HG02571 (cell line): ENCODE data around the gene PTGIR.

Experiments
- ATAC-seq: cut with Tn5 transposase; IDR thresholded peaks from one replicate; pipeline ENCODE4 v1.9.1; 2021; ENCODE audit warnings: mild to moderate bottlenecking, moderate library complexity; ENCODE audit not compliant: unreplicated experiment

Gene PTGIR

GRCh38 chr19:46601318-46602224, 23.3 kb downstream of the PTGIR start, which contains the start of gene CALM3:
CALM3 (plus strand) TSS chr19:46601330; CDS start chr19:46601435, 105 bp downstream.
- ATAC-seq, result no peak

- peak; percentile 77 for ATAC-seq
These were observed 24.2 kb downstream of the PTGIR start for GRCh38 chr19:46600384-46601317.

DNA sequence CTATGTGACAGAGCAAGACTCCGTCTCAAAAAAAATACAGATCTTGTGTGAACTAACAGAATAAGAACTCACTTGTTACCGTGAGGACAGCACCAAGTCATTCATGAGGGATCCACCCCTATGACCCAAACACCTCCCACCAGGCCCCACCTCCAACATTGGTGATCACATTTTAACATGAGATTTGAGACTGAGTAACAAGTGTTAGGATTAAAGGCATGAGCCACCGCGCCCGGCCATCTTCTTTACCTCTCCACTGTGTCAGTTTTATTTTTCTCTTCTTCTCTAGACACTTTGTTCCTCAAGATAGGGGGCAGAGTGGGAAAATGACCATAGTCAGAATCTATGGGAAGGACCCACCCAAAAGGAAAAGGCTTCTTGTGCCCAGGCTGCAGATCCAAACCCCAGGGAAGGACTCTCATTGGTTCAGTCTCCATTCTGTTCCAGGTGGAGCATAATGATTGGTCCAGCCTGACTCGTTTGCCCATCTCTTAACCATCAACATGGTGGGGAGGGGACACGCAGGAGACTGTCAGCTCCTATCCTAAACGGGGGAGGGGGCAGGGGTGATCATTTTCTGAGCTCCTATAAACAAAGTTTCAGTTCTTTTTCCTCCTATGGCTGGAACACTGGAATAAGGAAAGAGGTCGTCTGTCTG, 25.0 kb downstream of the PTGIR start:
- no peak for ATAC-seq

- no peak for ATAC-seq
These were observed 26.4 kb downstream of the PTGIR start for GRCh38 chr19:46598372-46598917.

GRCh38 chr19:46596008-46596407, 28.9 kb downstream of the PTGIR start:
- no peak for ATAC-seq

GRCh38 chr19:46591870-46592269, 33.0 kb downstream of the PTGIR start:
- no peak for ATAC-seq

- no peak for ATAC-seq
These were observed 33.6 kb downstream of the PTGIR start for GRCh38 chr19:46591254-46591653.

GRCh38 chr19:46587861-46588260, 37.0 kb downstream of the PTGIR start:
- no peak for ATAC-seq

- ATAC-seq, result no peak
These were observed 38.6 kb downstream of the PTGIR start for GRCh38 chr19:46586294-46586693.

DNA sequence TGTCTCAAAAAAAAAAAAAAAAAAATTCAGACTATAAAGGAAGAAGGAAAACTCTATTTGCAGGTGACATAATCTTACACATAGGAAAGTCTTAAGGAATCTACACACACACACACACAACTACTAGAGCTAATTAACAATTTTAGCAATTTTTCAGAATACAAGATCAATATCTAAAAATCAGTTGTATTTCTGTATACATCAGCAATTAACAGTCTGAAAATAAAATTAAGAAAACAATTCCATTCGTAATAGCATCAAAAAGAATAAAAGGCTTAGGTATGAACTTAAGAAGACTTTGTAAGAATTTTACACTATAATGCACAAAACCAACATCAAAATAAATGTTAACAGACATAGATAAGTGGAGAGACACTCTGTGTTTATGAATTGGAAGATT, 39.4 kb downstream of the PTGIR start:
- no peak for ATAC-seq

DNA sequence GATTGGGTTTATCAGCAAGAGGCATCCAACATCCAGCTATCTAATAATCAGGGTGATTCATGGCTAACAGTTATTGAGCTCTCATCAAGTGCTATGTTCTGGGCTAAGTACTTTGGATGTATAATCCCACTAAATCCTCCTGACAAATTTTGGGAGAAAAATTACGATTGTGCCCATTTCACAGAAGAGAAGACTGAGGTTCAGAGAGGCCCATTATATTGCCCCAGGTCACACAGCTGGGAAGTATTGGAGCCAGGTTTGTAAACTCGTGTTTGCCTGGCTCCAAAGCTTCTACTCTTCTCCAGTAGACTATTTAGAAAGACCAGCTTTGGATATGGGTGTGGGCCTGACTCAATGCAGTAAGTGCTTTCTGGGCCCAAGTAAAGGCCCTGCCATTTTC, 44.6 kb downstream of the PTGIR start:
- ATAC-seq, result no peak

DNA sequence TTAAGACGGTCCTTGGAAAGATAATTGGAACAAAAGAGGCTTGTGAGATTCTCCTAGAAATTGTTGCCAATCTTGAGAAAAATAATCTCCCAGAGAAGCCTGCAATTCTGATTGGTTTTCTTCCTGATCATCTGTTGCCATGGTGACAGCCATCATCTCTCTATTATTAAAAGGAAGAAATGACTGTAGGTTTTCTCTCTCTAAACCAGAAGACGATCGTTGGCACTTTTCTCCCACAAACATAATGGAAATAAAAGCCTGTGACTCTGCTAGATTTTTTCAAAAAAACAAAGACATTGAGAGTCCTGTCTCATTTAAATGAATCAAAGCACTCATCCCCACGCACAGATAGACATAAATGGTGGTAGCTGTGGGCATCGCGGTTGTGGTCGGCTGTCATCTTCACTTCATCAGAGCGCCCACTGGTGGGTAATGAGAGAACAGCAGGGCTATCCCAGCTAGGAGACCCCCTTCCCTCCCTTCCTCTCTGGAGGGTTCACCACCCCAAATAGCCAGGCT, 45.5 kb downstream of the PTGIR start:
- ATAC-seq, result no peak

DNA sequence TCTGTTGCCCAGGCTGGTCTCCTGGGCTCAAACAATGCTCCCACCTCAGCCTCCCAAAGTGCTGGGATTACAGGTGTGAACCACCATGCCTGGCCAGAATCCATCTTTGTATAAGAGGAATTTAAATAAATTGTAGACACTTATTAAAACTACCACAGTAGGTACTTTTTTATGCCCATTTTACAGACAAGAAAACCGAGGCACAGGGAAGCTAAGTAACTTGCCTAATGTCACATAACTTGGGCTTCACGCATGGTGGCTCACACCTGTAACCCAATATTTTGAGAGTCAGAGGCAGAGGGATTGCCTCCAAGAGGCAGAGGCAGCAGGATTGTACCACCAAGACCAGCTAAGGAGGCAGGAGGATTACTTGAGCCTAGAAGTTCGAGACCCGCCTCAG, 46.4 kb downstream of the PTGIR start:
- no peak for ATAC-seq

GRCh38 chr19:46574533-46574932, 50.4 kb downstream of the PTGIR start:
- no peak for ATAC-seq

GRCh38 chr19:46573679-46574498, 51.0 kb downstream of the PTGIR start:
- ATAC-seq, result no peak

DNA sequence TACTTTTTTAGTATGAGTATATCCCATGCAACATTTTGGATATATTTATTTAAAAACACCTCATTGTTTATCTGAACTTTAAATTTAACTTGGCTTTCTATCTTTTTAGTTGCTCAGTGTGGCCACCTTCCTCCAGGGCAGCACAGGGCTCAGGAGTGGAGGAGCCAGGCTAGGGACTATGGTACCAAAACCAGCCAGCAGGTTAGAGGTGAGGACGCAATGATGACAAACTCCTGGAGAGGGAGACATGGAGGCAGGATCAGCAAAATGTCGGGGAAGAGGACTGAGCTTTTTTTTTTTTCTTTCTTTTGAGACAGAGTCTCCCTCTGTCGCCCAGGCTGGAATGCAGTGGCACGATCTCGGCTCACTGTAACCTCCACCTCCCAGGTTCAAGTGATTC, 53.4 kb downstream of the PTGIR start:
- no peak for ATAC-seq
